Right lobe of liver (tissue), 4 donors: ENCODE measurements around the gene RUFY4.
"Not testable (repeated sequence)": the region's sequence is repeated elsewhere in the genome, so short reads cannot be mapped to it uniquely, and the experiment has no call there.

Source experiments
- CTCF ChIP-seq, 4 donors: fragments of 200-600 bp in 3 of 4; fragments of 450-650 bp in 1 of 4; IDR thresholded peaks; one replicate each; pipeline versions ENCODE4 v1.5.1 to v1.8.0; 2016 to 2022; ENCODE audit warnings: antibody characterized with exemption in 4 of 4, mild to moderate bottlenecking in 2 of 4
- POLR2A ChIP-seq: fragments of 450-650 bp; IDR thresholded peaks from one replicate; pipeline ENCODE4 v1.6.1; 2017; ENCODE audit warnings: antibody characterized with exemption, mild to moderate bottlenecking
- donor health status: DM: no; HTN: no; CAD: no.
- donor health status: DM: no; HTN: no; CAD: no.
- donor health status: DM: no; HTN: yes; CAD: no.

- not testable (repeated sequence) for TF ChIP-seq CTCF (IDR thresholded peaks at IDR 0.05); POLR2A
These were observed 24.5 kb upstream of the RUFY4 start for GRCh38 chr2:218044599-218044998.
